ENCODE results near the gene TRAPPC2B.

DNA sequence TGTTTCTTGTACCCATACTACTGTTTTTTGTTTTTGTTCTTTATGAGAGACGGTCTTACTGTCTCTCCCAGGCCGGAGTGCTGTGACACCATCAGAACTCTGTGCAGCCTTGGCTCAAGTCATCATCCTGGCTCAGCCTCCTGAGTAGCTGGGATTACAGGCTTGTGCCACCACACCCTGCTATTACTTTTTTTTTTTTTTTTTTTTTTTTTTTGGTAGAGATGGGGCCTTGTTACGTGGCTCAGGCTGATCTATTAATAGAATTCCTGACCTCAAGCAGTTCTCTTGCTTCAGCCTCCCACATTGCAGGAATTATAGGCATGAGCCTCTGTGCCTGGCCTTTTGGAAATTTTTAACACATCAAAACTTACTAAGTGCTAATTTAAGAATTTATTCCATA lies 15.2 kb upstream of the TRAPPC2B start:
- TF ChIP-seq, protein P1, sequence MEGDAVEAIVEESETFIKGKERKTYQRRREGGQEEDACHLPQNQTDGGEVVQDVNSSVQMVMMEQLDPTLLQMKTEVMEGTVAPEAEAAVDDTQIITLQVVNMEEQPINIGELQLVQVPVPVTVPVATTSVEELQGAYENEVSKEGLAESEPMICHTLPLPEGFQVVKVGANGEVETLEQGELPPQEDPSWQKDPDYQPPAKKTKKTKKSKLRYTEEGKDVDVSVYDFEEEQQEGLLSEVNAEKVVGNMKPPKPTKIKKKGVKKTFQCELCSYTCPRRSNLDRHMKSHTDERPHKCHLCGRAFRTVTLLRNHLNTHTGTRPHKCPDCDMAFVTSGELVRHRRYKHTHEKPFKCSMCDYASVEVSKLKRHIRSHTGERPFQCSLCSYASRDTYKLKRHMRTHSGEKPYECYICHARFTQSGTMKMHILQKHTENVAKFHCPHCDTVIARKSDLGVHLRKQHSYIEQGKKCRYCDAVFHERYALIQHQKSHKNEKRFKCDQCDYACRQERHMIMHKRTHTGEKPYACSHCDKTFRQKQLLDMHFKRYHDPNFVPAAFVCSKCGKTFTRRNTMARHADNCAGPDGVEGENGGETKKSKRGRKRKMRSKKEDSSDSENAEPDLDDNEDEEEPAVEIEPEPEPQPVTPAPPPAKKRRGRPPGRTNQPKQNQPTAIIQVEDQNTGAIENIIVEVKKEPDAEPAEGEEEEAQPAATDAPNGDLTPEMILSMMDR (IDR thresholded peaks at IDR 0.05; ENCODE audit: poor library complexity) = no peak
- TF ChIP-seq EZH2phosphoT487 (IDR thresholded peaks at IDR 0.05; ENCODE audit: low read depth, severe bottlenecking, unreplicated experiment) = no peak
